DND-41 (cell line): Measurements from ENCODE around the gene UBE3D.
A peak's percentile ranks its signal among the peaks of the same experiment; 100 is the strongest.

ENCODE experiments used
- ATAC-seq: fragments of 200-7000 bp; cut with Tn5 transposase; 3 replicates; pipeline ENCODE4 v1.9.1; 2021; ENCODE audit warnings: low read depth; ENCODE audit not compliant: insufficient read depth
- DNase-seq: peaks from one replicate; pipeline ENCODE4 v3.0.0-alpha.2; 2020
- H2AFZ ChIP-seq: 2 replicates; pipeline ENCODE4 v1.6.0; 2012; ENCODE audit warnings: low read depth, low read length
- H3K27ac ChIP-seq: 2 replicates; pipeline ENCODE4 v1.5.1; 2012; ENCODE audit warnings: low read length, inconsistent platforms
- H3K27me3 ChIP-seq: fragments of 200-600 bp; sonication (generic); 2 replicates; pipeline ENCODE4 v1.6.0; 2012; ENCODE audit warnings: low read length, mild to moderate bottlenecking, inconsistent platforms; ENCODE audit not compliant: insufficient read depth, poor library complexity
- H3K36me3 ChIP-seq: 2 replicates; pipeline ENCODE4 v1.5.1; 2012; ENCODE audit warnings: low read length, inconsistent platforms; ENCODE audit not compliant: insufficient read depth
- H3K4me1 ChIP-seq: 2 replicates; pipeline ENCODE4 v1.5.1; 2012; ENCODE audit warnings: mild to moderate bottlenecking, low read length; ENCODE audit not compliant: insufficient read depth
- H3K4me2 ChIP-seq: 2 replicates; pipeline ENCODE4 v1.6.0; 2012; ENCODE audit warnings: mild to moderate bottlenecking, moderate library complexity, low read length, inconsistent platforms; ENCODE audit not compliant: insufficient read depth
- H3K4me3 ChIP-seq, 2 experiments: fragments of 200-600 bp in 1 of 2; shearing (Covaris generic) in 1 of 2; 2 replicates each; pipeline ENCODE4 v1.5.1; 2012 to 2016; ENCODE audit warnings: inconsistent platforms in 2 of 2, low read length in 2 of 2, mild to moderate bottlenecking in 2 of 2, low read depth in 1 of 2, moderate library complexity in 1 of 2
- H3K79me2 ChIP-seq: 2 replicates; pipeline ENCODE4 v1.6.0; 2012; ENCODE audit warnings: low read length, inconsistent platforms; ENCODE audit not compliant: insufficient read depth
- H3K9ac ChIP-seq: 2 replicates; pipeline ENCODE4 v1.6.0; 2012; ENCODE audit warnings: low read depth, mild to moderate bottlenecking, inconsistent platforms, low read length, moderate library complexity
- H3K9me3 ChIP-seq: 2 replicates; pipeline ENCODE4 v1.5.1; 2012; ENCODE audit warnings: low read length, moderate library complexity, mild to moderate bottlenecking, inconsistent platforms; ENCODE audit not compliant: insufficient read depth, severe bottlenecking
- H4K20me1 ChIP-seq: 2 replicates; pipeline ENCODE4 v1.6.0; 2012; ENCODE audit warnings: low read length; ENCODE audit not compliant: insufficient read depth
- CTCF ChIP-seq: IDR thresholded peaks from 2 replicates; pipeline ENCODE4 v1.5.1; 2012; ENCODE audit warnings: borderline replicate concordance, low read length, moderate library complexity, mild to moderate bottlenecking; ENCODE audit not compliant: poor library complexity, severe bottlenecking; ENCODE audit errors: extremely low read depth
- EZH2 ChIP-seq: IDR thresholded peaks from 3 replicates; pipeline ENCODE4 v1.6.1; 2012; ENCODE audit warnings: borderline replicate concordance, low read depth, mild to moderate bottlenecking, moderate library complexity, low read length, inconsistent platforms; ENCODE audit not compliant: severe bottlenecking

UBE3D gene, protein sequence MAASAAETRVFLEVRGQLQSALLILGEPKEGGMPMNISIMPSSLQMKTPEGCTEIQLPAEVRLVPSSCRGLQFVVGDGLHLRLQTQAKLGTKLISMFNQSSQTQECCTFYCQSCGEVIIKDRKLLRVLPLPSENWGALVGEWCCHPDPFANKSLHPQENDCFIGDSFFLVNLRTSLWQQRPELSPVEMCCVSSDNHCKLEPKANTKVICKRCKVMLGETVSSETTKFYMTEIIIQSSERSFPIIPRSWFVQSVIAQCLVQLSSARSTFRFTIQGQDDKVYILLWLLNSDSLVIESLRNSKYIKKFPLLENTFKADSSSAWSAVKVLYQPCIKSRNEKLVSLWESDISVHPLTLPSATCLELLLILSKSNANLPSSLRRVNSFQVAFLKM

DNA sequence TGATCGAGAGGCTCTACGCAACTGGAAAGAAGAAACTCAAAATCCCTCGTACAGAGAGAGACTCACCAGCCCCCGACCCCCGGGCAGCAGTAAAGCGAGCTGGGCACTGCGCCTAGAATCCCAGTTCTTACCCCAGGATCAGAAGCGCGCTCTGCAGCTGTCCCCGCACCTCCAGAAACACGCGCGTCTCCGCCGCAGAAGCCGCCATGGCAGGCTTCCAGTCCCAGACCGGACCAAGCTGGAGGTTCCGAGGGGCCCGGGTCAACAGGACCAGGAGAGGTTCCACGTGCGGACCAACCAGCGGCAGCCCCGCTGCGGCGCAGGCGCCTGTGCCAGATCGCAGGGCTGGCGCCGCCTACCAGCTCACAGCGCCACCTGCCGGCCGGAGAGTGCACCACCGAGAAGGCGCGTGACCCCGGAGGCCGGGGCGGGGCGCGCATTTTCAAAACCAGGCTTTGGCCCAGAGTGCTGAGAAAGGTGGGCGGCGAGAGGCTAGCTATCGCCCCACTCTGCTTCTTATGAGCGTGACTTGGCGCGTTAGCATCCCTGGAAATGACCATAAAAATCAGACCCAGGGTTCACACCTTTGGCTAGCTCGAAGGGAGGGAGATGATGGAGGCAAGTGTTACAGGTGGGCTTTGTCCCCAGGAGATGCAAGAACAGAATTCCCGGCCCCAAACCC is at the start of gene UBE3D:
UBE3D (minus strand) TSS at position 331 of the 682 bp plus-strand sequence; CDS start at position 208, 123 bp downstream.
- TF ChIP-seq EZH2: no peak
- peak; percentile 95 for TF ChIP-seq CTCF
- peak; percentile 78 for ATAC-seq
- no peaks in the 10 kb centered on the region for H3K9me3 ChIP-seq
- peak within 1 kb of the TSS; percentile 94 for H2AFZ ChIP-seq
- H3K27ac ChIP-seq: peak within 1 kb of the TSS; percentile 75
- H3K27me3 ChIP-seq: no peaks in the 10 kb centered on the region
- peak within 1 kb of the TSS; percentile 73 for H3K9ac ChIP-seq
- peaks cover 54% of the 10 kb centered on the region for H3K4me1 ChIP-seq
- peak within 1 kb of the TSS; percentile 89 to 93 for H3K4me3 ChIP-seq
- peak; percentile 88 for DNase-seq
- H3K36me3 ChIP-seq: no peaks in the 10 kb centered on the region; the same call in none of the 2 replicates
- peak within 1 kb of the TSS; percentile 77 for H3K4me2 ChIP-seq
- H4K20me1 ChIP-seq: no peaks in the 10 kb centered on the region
- H3K79me2 ChIP-seq: peaks cover 52% of the 10 kb centered on the region

- TF ChIP-seq CTCF (no peak), EZH2 (no peak)
- no peak overlapping the region for H3K4me3 ChIP-seq
- no peak for DNase-seq
Observed at GRCh38 chr6:83114164-83114563, 48.5 kb upstream of the UBE3D start.

DNA sequence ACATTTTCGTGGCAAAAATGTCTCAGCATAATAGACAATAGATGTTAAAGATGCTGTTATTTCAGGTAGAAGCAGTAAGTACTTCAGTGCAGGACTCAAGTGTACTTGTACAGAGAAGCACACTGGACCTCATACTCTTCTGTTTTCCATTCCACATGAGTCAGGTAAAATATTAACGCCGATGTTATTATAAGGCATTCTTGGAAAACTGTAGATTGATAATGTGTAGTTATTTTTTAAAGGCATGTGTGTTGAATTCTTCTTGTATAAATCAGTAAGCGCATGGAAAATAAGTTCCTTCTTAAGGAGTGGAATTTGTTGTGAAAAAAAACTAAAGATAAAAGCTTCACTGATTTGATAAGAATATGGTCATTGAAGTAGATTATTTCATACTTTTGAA is 47.6 kb upstream of the UBE3D start:
- Histone ChIP-seq H3K9ac (no peak overlapping the region), H3K4me2 (no peak overlapping the region), H3K36me3 (peaks cover 33% of the 10 kb centered on the region; the same call in 1 of the 2 replicates), H3K4me3 (no peak overlapping the region), H4K20me1 (no peaks in the 10 kb centered on the region), H3K27ac (no peak overlapping the region), H2AFZ (no peak overlapping the region), H3K27me3 (no peaks in the 10 kb centered on the region), H3K9me3 (no peaks in the 10 kb centered on the region), H3K79me2 (no peaks in the 10 kb centered on the region), H3K4me1 (no peaks in the 10 kb centered on the region)
- DNase-seq: no peak
- TF ChIP-seq EZH2 (no peak), CTCF (no peak)
- no peak for ATAC-seq

More at GRCh38 chr6:83114164-83114563, 48.5 kb upstream of the UBE3D start:
- Histone ChIP-seq H3K27me3 (no peaks in the 10 kb centered on the region), H4K20me1 (no peaks in the 10 kb centered on the region), H3K9me3 (no peaks in the 10 kb centered on the region), H3K79me2 (no peaks in the 10 kb centered on the region), H3K4me2 (no peak overlapping the region), H3K36me3 (peaks cover 31% of the 10 kb centered on the region; the same call in 1 of the 2 replicates), H3K27ac (no peak overlapping the region), H2AFZ (no peak overlapping the region), H3K4me1 (no peaks in the 10 kb centered on the region), H3K9ac (no peak overlapping the region)
- ATAC-seq: no peak
